SU-DHL-6 (cell line): ENCODE measurements around the gene SSTR5.

Source experiments
- H2AFZ ChIP-seq: fragments of 200-600 bp; sonication (generic); 2 replicates; pipeline ENCODE4 v1.6.1; 2014; ENCODE audit warnings: low read depth, mild to moderate bottlenecking, moderate library complexity, mixed read lengths, antibody characterized with exemption, low read length; ENCODE audit not compliant: severe bottlenecking
- H3F3A ChIP-seq: fragments of 200-600 bp; shearing (Covaris generic); 2 replicates; pipeline ENCODE4 v1.6.0; 2016; ENCODE audit warnings: antibody characterized with exemption, mild to moderate bottlenecking; ENCODE audit not compliant: insufficient read depth
- H3K27ac ChIP-seq: fragments of 200-600 bp; sonication (generic); 2 replicates; pipeline ENCODE4 v1.5.1; 2016; ENCODE audit warnings: low read depth, mild to moderate bottlenecking, low read length, moderate library complexity, mixed read lengths
- H3K27me3 ChIP-seq: fragments of 200-600 bp; sonication (generic), shearing (Covaris generic); 2 replicates; pipeline ENCODE4 v1.6.0; 2014; ENCODE audit warnings: mild to moderate bottlenecking, low read length
- H3K36me3 ChIP-seq: fragments of 200-600 bp; sonication (generic); 2 replicates; pipeline ENCODE4 v1.6.1; 2014; ENCODE audit warnings: mild to moderate bottlenecking, low read length, mixed read lengths
- H3K4me2 ChIP-seq: fragments of 300-600, 200-600 bp; shearing (Covaris generic), sonication (generic); 2 replicates; pipeline ENCODE4 v1.6.0; 2014; ENCODE audit warnings: low read length, low read depth, mild to moderate bottlenecking; ENCODE audit not compliant: poor library complexity, severe bottlenecking
- H3K4me3 ChIP-seq: fragments of 200-600 bp; sonication (generic); 2 replicates; pipeline ENCODE4 v1.5.1; 2014; ENCODE audit warnings: antibody characterized with exemption, low read length, mild to moderate bottlenecking, mixed read lengths; ENCODE audit not compliant: insufficient read depth, poor library complexity, severe bottlenecking
- H3K79me2 ChIP-seq: fragments of 200-600 bp; sonication (generic); 2 replicates; pipeline ENCODE4 v1.6.1; 2014; ENCODE audit warnings: mild to moderate bottlenecking, low read length, moderate library complexity; ENCODE audit not compliant: insufficient read depth
- H3K9ac ChIP-seq: fragments of 200-600 bp; sonication (generic); 2 replicates; pipeline ENCODE4 v1.7.0; 2014; ENCODE audit warnings: mild to moderate bottlenecking, low read length
- H3K9me2 ChIP-seq: fragments of 200-600 bp; sonication (generic); replicated peaks from 2 replicates; pipeline ENCODE4 v1.6.1; 2014; ENCODE audit warnings: low read length; ENCODE audit not compliant: insufficient read depth
- H3K9me3 ChIP-seq: fragments of 200-600 bp; sonication (generic); 2 replicates; pipeline ENCODE4 v1.6.1; 2014; ENCODE audit warnings: low read length, mixed read lengths; ENCODE audit not compliant: insufficient read depth
- H4K20me1 ChIP-seq: fragments of 200-600 bp; sonication (generic); 2 replicates; pipeline ENCODE4 v1.6.1; 2014; ENCODE audit warnings: low read depth, mild to moderate bottlenecking, antibody characterized with exemption, low read length, moderate library complexity, mixed read lengths
- CTCF ChIP-seq: fragments of 200-600 bp; sonication (generic); IDR thresholded peaks from one replicate; pipeline ENCODE4 v1.5.1; 2017; ENCODE audit warnings: antibody characterized with exemption, mild to moderate bottlenecking, low read length, moderate library complexity; ENCODE audit not compliant: insufficient read depth, poor library complexity, severe bottlenecking
- EZH2phosphoT487 ChIP-seq: fragments of 200-600 bp; sonication (generic), shearing (Covaris generic); conservative IDR thresholded peaks from 2 replicates; pipeline ENCODE4 v1.6.1; 2018; ENCODE audit warnings: mild to moderate bottlenecking, antibody characterized with exemption, low read length, moderate library complexity, mixed read lengths

SSTR5 gene

GRCh38 chr16:1121009-1121408, 48.5 kb downstream of the SSTR5 start:
- Histone ChIP-seq H3K27me3 (no peaks in the 10 kb centered on the region), H3K4me3 (no peak overlapping the region)

DNA sequence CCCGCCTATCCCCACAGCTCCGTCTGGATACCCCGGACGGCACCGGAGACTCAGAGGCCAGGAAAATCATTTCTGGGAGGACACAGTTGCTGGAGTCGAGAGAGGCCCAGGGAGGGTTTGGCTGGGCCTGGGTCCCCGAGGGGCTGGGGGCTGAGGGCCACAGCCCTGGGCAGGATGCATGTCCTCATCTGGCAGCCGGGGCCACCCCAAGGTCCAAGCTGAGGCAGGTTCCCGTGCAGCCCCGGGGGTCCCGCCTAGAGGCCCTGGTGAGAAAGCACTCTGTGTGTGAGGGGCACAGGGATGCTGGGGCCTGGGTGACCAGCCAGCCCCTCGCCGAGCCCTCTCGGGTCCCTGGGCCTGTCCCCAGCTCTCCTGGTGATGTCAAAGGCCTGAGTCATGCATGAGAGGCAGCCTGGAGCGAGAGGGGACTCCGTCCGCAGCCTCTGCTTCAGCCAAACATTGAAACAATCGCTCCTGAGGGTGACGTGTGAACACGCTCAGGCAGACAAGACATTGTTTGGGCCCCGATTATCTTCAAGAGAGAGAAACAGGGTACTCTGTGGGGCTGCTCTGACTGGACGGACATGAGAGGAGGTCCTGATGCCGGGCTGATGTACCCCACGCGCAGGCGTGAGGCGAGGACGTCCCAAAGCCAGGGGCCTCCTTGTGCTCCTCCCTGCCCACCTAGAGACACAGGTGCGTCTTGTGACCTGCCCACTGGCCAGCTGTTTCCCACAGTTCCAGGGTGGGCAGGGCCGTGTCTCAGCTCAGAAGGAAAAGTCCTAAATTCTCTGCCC, 49.3 kb downstream of the SSTR5 start:
- H3K27me3 ChIP-seq: no peaks in the 10 kb centered on the region
- no peak overlapping the region for H2AFZ ChIP-seq
- H3K9me3 ChIP-seq: no peaks in the 10 kb centered on the region
- H3K79me2 ChIP-seq: no peaks in the 10 kb centered on the region
- H3F3A ChIP-seq: no peaks in the 10 kb centered on the region
- H3K27ac ChIP-seq: no peak overlapping the region
- no peaks in the 10 kb centered on the region for H3K9me2 ChIP-seq
- H3K4me2 ChIP-seq: no peak overlapping the region
- H3K4me3 ChIP-seq: no peak overlapping the region
- H3K9ac ChIP-seq: no peak overlapping the region
- no peak for TF ChIP-seq CTCF
- no peak for TF ChIP-seq EZH2phosphoT487
- no peaks in the 10 kb centered on the region for H3K36me3 ChIP-seq
- H4K20me1 ChIP-seq: no peaks in the 10 kb centered on the region

More at GRCh38 chr16:1121009-1121408, 48.5 kb downstream of the SSTR5 start:
- H3K4me2 ChIP-seq: no peak overlapping the region
- H4K20me1 ChIP-seq: no peaks in the 10 kb centered on the region
- H3F3A ChIP-seq: no peaks in the 10 kb centered on the region
- no peak for TF ChIP-seq EZH2phosphoT487
- H3K9me3 ChIP-seq: no peaks in the 10 kb centered on the region
- H3K9ac ChIP-seq: no peak overlapping the region
- H3K36me3 ChIP-seq: no peaks in the 10 kb centered on the region
- no peaks in the 10 kb centered on the region for H3K9me2 ChIP-seq
- no peak overlapping the region for H3K27ac ChIP-seq
- H3K79me2 ChIP-seq: no peaks in the 10 kb centered on the region
- no peak overlapping the region for H2AFZ ChIP-seq

- Histone ChIP-seq H3K79me2 (no peaks in the 10 kb centered on the region), H3K27me3 (no peaks in the 10 kb centered on the region), H3K9me3 (no peaks in the 10 kb centered on the region), H3K27ac (no peak overlapping the region), H3F3A (no peaks in the 10 kb centered on the region), H3K4me3 (no peak overlapping the region), H3K9ac (no peak overlapping the region), H3K9me2 (no peaks in the 10 kb centered on the region), H2AFZ (no peak overlapping the region), H3K36me3 (no peaks in the 10 kb centered on the region), H4K20me1 (no peaks in the 10 kb centered on the region), H3K4me2 (no peak overlapping the region)
- TF ChIP-seq CTCF (no peak), EZH2phosphoT487 (no peak)
Observed at GRCh38 chr16:1122398-1122765, 49.8 kb downstream of the SSTR5 start.

- Histone ChIP-seq H3K79me2 (no peaks in the 10 kb centered on the region), H3K9me2 (no peaks in the 10 kb centered on the region), H4K20me1 (no peaks in the 10 kb centered on the region), H3K9me3 (no peaks in the 10 kb centered on the region), H3K36me3 (no peaks in the 10 kb centered on the region), H2AFZ (no peak overlapping the region), H3K4me2 (no peak overlapping the region), H3F3A (no peaks in the 10 kb centered on the region), H3K9ac (no peak overlapping the region), H3K4me3 (no peak overlapping the region), H3K27me3 (no peaks in the 10 kb centered on the region), H3K27ac (no peak overlapping the region)
- no peak for TF ChIP-seq CTCF
- TF ChIP-seq EZH2phosphoT487: no peak
Observed at GRCh38 chr16:1123525-1124230, 51.1 kb downstream of the SSTR5 start.
